Stimulated activated CD4-positive, alpha-beta T cell treated with anti-CD3 and anti-CD28 coated beads, Interleukin-1b, Interleukin-23, amount 100 ng/mL, for 4 hours (primary cell): ENCODE data around the gene ANKDD1B.

Experiments used
- DNase-seq, 2 donors: peaks; one replicate each; pipeline ENCODE4 v3.0.0-alpha.2; 2020; ENCODE audit warnings: low read depth in 2 of 2

The ANKDD1B gene

GRCh38 chr5:75706016-75706415 lies 94.8 kb downstream of the ANKDD1B start:
- DNase-seq = no peak

GRCh38 chr5:75706775-75707174 lies 95.5 kb downstream of the ANKDD1B start:
- DNase-seq = no peak

GRCh38 chr5:75707911-75708509 lies 96.8 kb downstream of the ANKDD1B start:
- DNase-seq = no peak

- no peak for DNase-seq
Observed at GRCh38 chr5:75710637-75711036, 99.4 kb downstream of the ANKDD1B start.

DNA sequence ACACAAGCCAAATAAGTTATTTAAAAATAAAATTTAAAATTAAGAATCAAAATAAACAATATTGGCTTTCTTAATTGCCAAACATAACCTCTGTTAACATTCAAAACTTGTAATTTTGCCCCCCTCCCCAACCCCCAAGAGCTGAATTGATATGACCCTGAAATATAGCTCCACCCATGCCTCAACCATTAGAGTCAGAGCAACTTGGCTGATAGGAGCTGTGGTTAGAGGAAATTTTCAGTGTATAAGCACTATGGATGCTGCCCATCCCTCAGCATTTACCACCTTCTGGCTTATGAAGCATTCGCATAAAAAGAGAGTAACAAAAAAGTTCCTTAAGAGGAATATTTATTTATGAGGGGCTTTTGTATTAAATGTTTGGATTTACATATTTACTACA lies 99.9 kb downstream of the ANKDD1B start:
- DNase-seq = no peak

DNA sequence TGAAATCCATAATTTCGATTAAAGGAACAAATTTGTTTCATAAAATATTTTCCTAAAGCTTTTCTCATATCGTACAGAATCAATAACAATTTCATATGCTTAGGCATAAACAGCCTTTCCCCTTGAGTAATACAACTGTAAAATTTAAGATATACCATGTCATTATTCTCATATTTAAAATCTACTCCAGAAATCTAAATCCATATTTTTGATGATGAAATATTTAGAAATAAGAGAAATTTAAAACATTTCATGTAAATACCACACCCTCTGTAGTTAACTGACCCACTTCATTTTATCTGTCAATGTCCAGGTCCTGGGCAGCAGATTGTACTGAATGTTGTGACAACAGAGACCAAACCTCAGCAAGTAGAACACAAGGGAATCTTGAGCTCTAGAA lies 100.8 kb downstream of the ANKDD1B start:
- DNase-seq = no peak

- DNase-seq = peak in 1 of 2 donors; percentile 13
Observed at GRCh38 chr5:75716715-75717081, 105.4 kb downstream of the ANKDD1B start.

- peak; percentile 96 to 98 for DNase-seq
Observed at GRCh38 chr5:75717082-75717922, 106.0 kb downstream of the ANKDD1B start, which contains the start of gene POC5. TSS of gene POC5 (minus strand) at chr5:75717437. CDS start at chr5:75712937, 4,500 bp downstream.

DNA sequence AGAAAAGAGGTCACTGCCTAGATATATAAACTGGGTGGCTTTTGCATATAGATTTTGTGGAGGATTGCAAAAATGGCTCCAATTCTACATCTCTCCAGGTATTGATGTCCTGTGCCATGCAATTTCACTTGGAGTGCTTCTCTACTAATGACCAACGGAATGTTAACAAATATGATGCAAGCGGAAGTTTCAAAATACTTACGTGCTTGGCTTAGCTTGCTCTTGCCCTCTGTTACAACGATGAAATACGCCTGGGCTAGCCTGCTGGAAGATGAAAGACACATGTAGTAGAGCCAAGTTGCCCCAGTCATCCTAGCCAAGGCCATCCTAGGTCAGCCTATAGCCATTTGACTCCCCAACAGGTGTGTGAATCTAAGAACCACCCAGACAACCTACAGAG lies 109.6 kb downstream of the ANKDD1B start:
- no peak for DNase-seq
